Erythroblast (primary cell): ENCODE data around the gene THEM4.

Experiments used
- DNase-seq, 2 experiments: peaks; one replicate each; lab custom pipeline; 2025; lab: John Stamatoyannopoulos, UW
- GATA1 ChIP-seq: IDR thresholded peaks from 2 replicates; pipeline ENCODE4 v1.6.1; 2011; ENCODE audit warnings: low read depth, mild to moderate bottlenecking, control low read depth, low read length, moderate library complexity
- POLR2A ChIP-seq: IDR thresholded peaks from 2 replicates; pipeline ENCODE4 v1.6.1; 2011; ENCODE audit warnings: mild to moderate bottlenecking, low read length

THEM4 gene

GRCh38 chr1:151868486-151868885 is 40.8 kb downstream of the THEM4 start:
- TF ChIP-seq GATA1 (no peak), POLR2A (no peak)
- DNase-seq: no peak

- DNase-seq: peak in 1 of 2 experiments; percentile 27
- TF ChIP-seq GATA1 (no peak), POLR2A (no peak)
These were observed 41.4 kb downstream of the THEM4 start for GRCh38 chr1:151867765-151868411.

GRCh38 chr1:151867321-151867720 is 42.0 kb downstream of the THEM4 start:
- no peak for TF ChIP-seq POLR2A
- no peak for TF ChIP-seq GATA1
- no peak for DNase-seq

- no peak for TF ChIP-seq POLR2A
- no peak for TF ChIP-seq GATA1
- DNase-seq: no peak
These were observed 44.9 kb downstream of the THEM4 start for GRCh38 chr1:151864411-151864810.

GRCh38 chr1:151862604-151863003 is 46.7 kb downstream of the THEM4 start:
- peak; percentile 14 to 44 for DNase-seq
- TF ChIP-seq GATA1: no peak
- TF ChIP-seq POLR2A: no peak

GRCh38 chr1:151860504-151861187 is 48.7 kb downstream of the THEM4 start:
- no peak for DNase-seq
- no peak for TF ChIP-seq GATA1
- no peak for TF ChIP-seq POLR2A

GRCh38 chr1:151859891-151860293 is 49.4 kb downstream of the THEM4 start:
- TF ChIP-seq POLR2A (no peak), GATA1 (no peak)
- no peak for DNase-seq

GRCh38 chr1:151858886-151859665 is 50.2 kb downstream of the THEM4 start:
- TF ChIP-seq POLR2A (no peak), GATA1 (no peak)
- DNase-seq: no peak

GRCh38 chr1:151858030-151858746 is 51.1 kb downstream of the THEM4 start:
- no peak for DNase-seq

GRCh38 chr1:151855933-151856332 is 53.4 kb downstream of the THEM4 start:
- peak; percentile 59 to 60 for DNase-seq
- no peak for TF ChIP-seq POLR2A
- TF ChIP-seq GATA1: no peak

More at GRCh38 chr1:151858030-151858746, 51.1 kb downstream of the THEM4 start:
- TF ChIP-seq POLR2A (no peak), GATA1 (no peak)

GRCh38 chr1:151855516-151855915 is 53.8 kb downstream of the THEM4 start:
- peak; percentile 58 to 67 for DNase-seq

- no peak for DNase-seq
- TF ChIP-seq GATA1: no peak
- TF ChIP-seq POLR2A: no peak
These were observed 54.7 kb downstream of the THEM4 start for GRCh38 chr1:151854658-151855057.

GRCh38 chr1:151853411-151853943 is 55.8 kb downstream of the THEM4 start, which contains the start of gene THEM5:
THEM5 (minus strand) TSS chr1:151853712; CDS start chr1:151853565, 147 bp downstream.
- DNase-seq: peak; percentile 56 to 62
- TF ChIP-seq GATA1: no peak
- TF ChIP-seq POLR2A: no peak

- no peak for TF ChIP-seq GATA1
- TF ChIP-seq POLR2A: no peak
- DNase-seq: no peak
These were observed 56.6 kb downstream of the THEM4 start for GRCh38 chr1:151852733-151853132.
